SKM-1 (cell line): ENCODE measurements around the gene EFCAB11.
"Not testable (repeated sequence)": the region's sequence is repeated elsewhere in the genome, so short reads cannot be mapped to it uniquely, and the experiment has no call there.

ENCODE experiments used
- DNase-seq: peaks from one replicate; lab custom pipeline; 2025; ENCODE audit not compliant: unreplicated experiment; lab: John Stamatoyannopoulos, UW

Gene EFCAB11

DNA sequence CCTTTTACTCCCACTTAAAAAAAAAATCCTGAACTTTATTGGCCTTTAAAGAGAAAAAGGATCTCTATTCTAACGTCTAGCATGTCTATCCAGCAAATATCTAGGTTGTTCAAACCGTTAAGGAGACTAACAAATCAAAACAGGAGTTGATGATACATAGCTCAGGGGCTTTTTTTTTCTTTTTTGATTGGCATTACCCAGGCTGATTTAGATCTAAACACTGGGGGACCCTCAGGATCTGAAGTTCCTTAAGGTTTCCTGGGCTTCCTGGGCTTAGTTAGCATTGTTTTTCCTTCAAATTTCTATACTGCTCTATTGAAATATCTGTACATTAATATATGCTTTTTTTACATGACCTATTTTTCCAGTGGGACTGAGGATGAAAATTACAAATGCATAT is 42.3 kb downstream of the EFCAB11 start:
- no peak for DNase-seq

DNA sequence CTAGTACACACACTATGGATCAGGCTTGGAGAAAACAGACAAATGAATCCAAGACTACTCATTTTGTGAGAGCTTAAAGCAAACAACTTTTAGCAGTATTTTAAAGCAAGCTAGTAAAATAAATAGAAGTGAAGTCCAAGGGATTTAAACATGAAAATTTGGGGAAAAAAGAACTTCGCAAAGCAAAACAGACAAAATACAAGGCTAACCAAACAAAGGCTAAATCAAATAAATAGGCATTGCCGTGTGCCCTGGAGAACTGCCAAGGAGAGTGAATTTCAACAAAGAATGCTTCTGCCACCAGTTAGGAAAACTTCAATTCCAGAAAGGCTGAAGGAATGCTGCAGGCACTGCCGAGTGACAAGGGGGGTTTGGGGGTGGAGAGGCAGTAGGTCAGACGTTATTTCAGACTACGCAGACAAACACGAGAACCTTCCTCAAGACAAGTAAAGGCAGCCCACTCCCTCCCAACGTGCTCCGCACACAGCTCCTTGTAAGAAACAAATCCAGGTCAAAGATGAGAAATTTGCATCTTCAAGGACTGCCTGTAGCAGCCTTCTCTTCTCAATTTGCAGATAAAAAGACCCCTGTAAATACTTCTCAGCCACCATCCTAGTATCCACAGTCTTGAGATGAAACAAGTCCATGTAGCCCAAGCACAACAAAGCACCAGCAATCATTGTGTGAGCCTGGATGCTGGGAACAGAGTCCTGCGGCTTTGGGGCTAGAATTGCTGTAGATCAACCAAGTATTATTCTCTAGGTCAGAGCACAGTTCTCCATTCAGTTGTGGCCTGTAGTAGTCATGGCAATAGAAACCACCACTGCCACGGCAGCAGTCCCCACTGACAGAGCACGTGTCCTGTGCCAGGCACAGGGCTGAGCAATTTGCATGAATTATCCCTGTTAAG is 43.3 kb downstream of the EFCAB11 start:
- no peak for DNase-seq

DNA sequence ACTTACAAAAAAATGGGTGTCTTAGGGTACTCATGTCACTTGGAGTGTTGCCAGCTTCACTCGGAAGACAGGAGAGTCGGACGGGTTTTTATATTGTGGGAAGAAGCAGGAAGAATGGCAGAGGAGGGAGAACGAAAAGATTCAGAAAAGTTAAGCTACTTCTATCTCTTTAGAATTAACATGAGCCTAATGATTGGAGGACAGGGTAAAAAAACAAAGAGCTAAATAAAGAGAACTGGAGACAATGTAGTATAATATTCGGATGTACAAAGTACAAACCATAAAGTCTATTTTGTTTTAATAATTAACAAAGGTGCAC is 43.9 kb downstream of the EFCAB11 start:
- no peak for DNase-seq

- no peak for DNase-seq
Measured at GRCh38 chr14:89909586-89909985, 44.9 kb downstream of the EFCAB11 start.

DNA sequence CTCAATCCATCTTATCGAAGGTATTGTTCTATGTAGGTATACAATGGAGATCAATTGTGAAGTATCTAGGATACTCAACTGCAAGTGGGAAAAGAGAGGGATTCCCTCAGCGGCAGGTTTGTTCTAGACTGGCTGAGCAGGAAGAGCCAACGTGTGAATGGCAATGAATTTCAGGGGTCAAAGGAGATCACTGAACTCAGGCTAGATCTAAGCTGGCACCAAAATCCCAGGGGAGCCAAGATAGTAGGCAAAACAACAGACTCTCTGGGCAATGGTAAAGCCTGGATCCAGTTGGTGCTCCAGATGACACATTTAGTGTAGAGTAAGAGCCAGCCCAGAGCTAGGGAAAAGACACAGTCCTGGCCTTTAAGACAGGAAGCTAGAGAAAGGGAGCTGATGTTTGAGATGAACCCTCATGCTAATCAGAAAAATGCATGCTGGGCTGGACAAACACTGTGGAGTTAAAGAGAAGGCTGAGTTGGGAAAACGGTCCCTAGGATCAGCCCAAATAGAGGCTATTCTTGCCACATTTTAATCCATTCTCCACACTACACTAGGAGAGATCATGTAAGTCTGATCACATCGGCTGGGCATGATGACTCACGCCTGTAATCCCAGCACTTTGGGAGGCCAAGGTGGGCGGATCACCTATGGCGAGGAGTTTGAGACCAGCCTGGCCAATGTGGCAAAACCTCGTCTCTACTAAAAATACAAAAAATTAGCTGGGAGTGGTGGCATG is 45.6 kb downstream of the EFCAB11 start:
- no peak for DNase-seq

DNA sequence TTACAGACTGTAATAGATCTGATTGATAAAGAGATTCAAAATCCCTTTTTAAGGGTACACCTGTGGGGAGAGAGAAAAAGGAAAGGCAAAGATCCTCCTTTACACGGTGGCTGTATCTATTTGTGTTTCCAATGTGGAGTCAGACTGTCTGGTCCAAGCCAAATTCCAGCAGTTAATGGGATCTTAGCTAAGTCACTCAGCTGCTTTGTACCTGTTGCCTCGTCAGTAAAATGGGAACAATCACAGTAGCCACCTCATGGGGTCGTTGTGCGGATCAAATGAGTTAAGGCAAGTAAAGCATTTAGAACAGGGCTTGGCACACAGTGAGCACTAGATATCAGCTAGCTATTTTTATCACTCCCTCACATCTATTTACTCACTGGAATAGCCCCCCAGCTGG is 46.9 kb downstream of the EFCAB11 start:
- DNase-seq: no peak

- DNase-seq: no peak
Measured at GRCh38 chr14:89906000-89906399, 48.5 kb downstream of the EFCAB11 start.

DNA sequence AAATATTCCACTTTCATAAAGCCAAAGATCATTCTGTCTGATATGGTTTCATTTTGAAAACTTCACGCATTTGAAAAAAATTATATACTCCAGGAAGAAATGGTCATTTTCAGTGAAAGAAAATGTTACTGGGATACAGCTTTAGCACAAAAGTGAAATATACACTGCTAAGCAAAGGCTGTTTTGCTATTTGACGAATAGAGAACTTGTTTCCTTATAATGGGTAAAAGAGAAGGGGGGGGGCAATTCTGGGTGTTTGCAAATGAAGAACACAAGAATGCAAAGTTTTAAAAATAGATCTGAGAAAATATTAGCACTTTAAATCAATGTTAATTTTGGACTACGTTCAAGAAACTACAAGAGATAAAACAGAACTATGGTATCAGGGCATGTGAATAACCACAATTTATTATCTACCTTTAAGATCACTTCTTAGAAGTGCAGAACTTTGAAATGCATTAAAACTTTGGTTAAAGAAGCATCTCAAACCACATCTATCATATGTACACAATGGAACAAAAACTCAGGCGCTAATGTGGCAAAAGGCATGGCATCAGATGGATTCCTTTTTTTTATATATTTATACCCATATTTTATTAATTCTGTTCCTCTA is 51.1 kb downstream of the EFCAB11 start:
- DNase-seq: no peak

DNA sequence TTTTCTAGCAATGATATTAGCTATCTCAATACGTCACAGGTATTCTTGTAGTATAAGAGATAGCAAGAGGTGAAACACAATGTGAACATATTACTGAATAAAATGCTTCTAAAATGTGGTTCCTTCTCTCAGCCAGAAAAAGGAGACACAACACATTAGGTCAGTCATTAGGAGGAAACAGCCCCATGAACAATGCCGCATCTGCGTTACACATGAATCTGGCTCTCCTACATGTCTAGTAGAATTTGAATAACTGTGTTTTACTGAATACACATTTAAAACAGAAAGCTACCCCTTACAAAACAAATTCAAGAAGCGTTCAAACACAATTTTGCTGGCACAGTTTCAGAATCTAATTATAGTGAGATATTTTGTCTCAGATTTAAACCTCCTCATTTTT is 51.6 kb downstream of the EFCAB11 start:
- no peak for DNase-seq

- no peak for DNase-seq
Measured at GRCh38 chr14:89900802-89901201, 53.7 kb downstream of the EFCAB11 start.

DNA sequence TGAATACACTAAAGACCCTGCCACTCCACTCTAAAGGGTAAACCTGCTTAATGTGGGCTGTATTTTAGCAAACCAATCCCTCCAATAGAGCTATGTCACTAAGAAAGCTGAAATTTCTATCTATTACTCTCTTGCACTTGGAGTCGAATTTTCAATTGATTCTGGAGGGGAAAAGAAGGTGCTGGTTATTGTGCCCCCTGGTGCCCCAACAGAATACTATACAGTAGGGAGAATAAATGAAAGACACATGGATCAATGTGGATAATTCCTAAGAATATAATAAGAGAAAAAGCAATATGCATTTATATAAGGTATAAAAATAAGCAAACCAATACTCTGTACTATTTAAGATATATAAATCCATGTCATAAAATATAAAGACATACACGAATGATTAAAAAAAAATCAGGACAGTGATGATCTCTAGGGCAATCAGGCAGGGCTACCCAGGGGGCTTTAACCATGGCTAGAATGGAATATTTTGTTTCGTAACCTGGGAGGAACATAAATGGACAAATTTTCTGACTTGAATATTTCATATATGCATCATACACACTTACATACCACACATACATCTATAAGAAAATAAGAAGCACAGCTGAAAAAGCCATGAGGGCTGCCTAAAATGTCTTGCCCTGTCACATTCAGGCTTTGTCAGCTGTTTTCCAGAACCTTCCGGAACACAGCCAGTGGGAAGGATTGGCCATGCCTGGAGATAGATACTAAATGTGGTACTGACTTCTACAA is 54.4 kb downstream of the EFCAB11 start:
- no peak for DNase-seq

- DNase-seq: no peak
Measured at GRCh38 chr14:89899291-89899690, 55.2 kb downstream of the EFCAB11 start.

DNA sequence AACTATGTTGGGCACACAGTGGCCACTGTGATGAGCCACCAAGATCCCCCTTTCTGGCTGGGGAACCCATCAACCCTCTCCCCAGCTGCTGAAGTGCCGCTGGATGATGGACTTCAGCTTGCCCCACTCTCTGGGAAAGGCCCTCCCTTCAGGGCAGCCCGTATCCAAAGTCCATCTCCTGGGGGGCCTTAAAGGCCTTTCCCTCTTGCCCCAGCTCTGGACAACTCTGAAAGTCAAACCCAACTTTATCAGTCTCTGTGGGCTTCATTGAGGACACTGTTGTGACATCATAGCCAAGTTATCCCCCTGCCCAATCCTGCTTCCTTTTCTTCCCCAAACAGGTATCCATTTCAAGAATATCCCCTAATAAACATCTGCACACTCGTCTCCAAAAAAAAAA is 61.1 kb downstream of the EFCAB11 start:
- DNase-seq: not testable (repeated sequence)

DNA sequence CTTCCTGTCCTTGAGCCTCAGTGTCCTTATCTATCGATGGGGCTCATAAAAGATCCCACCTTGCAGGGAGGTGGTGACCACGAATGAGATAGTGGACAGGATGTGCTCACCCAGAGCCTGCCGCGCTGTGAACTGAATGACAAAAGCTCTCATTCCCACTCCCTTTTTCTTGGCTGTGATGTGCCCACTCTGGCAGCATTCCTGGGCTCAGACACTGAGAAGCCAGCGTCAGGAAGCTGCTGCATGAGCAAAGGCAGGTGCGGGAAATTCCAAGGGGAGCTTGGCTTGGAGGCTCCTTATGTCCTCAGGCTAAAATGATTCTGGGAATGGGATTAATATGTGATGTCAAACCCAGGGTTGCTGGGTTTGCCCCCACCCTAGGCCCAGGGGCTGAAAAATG is 61.6 kb downstream of the EFCAB11 start:
- DNase-seq: no peak

DNA sequence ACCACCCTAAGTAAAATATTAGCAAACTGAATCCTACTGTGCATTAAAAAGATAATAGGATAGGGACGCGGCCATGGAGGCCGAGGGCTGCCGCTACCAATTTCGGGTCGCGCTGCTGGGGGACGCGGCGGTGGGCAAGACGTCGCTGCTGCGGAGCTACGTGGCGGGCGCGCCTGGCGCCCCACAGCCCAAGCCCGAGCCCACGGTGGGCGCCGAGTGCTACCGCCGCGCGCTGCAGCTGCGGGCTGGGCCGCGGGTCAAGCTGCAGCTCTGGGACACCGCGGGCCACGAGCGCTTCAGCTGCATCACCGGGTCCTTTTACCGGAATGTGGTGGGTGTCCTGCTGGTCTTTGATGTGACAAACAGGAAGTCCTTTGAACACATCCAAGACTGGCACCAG is 62.8 kb downstream of the EFCAB11 start:
- not testable (repeated sequence) for DNase-seq

DNA sequence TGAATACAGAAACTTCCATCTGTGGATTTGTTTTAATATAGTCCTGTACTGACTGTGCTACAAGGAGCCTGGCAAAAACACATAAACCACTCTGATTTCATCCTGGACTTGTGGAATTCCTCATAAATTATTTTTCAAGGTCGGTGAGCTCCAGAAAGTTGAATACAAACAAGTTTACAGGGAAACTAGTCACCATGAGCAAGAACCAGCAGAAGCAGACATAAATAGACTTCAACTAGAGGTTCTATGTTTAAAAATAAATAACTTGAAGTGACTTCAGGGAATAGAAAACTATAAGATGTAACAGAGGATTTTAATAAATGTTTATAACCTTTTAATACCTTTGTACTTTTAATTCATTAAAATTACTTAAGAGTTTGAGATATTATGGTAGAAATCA is 63.5 kb downstream of the EFCAB11 start:
- no peak for DNase-seq

- DNase-seq: no peak
Measured at GRCh38 chr14:89890589-89890988, 63.9 kb downstream of the EFCAB11 start.

DNA sequence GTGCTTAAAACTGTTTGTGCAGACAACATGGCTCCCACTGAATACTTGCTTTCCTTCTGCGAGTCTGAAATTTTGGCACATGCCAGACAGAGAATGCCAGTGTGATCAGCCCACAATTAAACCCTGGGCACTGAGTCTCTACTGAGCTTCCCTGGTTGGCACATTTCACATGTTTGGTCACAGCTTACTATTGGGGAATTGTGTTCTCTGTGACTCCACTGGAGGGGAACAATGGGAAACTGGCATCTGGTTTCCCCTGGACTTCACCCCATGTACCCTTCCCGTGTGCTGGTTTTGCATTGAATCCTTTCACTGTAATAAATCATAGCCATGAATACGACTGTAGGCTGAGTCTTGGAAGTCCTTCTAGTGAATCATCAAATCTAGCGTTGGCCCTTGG is 64.9 kb downstream of the EFCAB11 start:
- no peak for DNase-seq

DNA sequence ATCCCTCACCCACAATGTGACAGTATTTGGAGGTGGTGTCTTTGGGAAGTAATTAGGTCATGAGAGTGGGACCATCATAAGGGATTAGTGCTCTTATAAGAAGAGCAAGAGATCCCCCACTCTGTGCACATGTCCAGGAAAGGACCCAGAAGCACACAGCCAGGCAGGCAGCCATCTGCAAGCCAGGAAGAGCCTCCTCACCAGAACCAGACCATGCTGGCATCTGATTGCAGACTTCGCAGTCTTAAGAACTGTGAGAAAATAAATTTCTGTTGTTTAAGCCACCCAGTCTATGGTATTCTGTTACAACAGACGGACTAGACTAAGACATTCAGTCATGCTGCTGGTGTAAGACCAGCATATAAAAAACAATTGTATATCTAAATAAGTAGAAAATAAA is 69.8 kb downstream of the EFCAB11 start:
- DNase-seq: no peak

- DNase-seq: no peak
Measured at GRCh38 chr14:89881839-89882238, 72.7 kb downstream of the EFCAB11 start.

DNA sequence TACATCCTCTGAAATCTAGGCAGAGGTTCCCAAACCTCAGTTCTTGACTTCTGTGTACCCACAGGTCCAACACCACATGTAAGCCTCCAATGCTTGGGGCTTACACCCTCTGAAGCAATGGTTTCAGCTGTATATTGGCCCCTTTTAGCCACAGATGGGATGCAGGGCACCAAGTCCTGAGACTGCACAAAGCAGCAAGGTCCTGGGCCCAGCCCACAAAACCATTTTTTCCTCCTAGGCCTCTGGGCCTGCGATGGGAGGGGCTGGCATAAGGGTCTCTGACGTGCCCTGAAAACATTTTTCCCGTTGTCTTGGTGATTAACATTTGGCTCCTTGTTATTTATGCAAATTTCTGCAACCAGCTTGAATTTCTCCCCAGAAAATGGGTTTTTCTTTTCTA is 80.4 kb downstream of the EFCAB11 start:
- DNase-seq: not testable (repeated sequence)
